Activated CD4-positive, alpha-beta T cell treated with anti-CD3 and anti-CD28 coated beads, Interleukin-2, amount 50 U/mL, for 24 hours (primary cell): ENCODE measurements around the gene CEP20.
"Not testable (repeated sequence)": the region's sequence is repeated elsewhere in the genome, so short reads cannot be mapped to it uniquely, and the experiment has no call there.

Source experiments
- DNase-seq, 2 donors: peaks; one replicate each; pipeline ENCODE4 v3.0.0-alpha.2; 2020; ENCODE audit warnings: low read depth in 1 of 2, low spot score in 1 of 2

CEP20 gene

GRCh38 chr16:15858921-15859668, 29.3 kb downstream of the CEP20 start:
- DNase-seq, result no peak

- no peak for DNase-seq
Measured at GRCh38 chr16:15857724-15858560, 30.5 kb downstream of the CEP20 start.

- no peak for DNase-seq
Measured at GRCh38 chr16:15856901-15857698, 31.3 kb downstream of the CEP20 start, which contains the start of gene MYH11. Gene MYH11, minus strand, starts transcription at chr16:15857028. Its CDS starts 18,776 bp downstream, at chr16:15838252.

DNA sequence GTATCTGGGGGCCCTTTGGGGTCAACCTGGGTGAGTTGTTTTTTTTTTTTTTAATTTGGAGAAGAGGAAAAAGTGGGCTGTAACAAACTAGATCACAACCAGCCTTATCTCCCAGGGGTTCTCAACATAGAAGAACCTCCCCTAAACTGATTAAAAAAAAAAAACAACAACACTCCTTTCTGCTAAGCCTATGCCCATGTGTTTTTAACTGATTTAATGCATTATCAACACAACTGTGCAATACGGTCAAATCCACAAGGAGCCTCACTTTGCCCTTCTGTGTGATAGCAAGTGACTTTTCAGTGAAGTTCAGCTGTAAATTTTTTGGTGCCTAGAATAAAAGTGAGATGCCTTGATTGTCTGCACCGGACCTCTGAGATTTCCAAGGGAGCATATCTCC, 32.2 kb downstream of the CEP20 start:
- DNase-seq, result no peak

- DNase-seq, result no peak
Measured at GRCh38 chr16:15855704-15856003, 32.7 kb downstream of the CEP20 start.

GRCh38 chr16:15854906-15855703, 33.3 kb downstream of the CEP20 start:
- DNase-seq, result no peak

DNA sequence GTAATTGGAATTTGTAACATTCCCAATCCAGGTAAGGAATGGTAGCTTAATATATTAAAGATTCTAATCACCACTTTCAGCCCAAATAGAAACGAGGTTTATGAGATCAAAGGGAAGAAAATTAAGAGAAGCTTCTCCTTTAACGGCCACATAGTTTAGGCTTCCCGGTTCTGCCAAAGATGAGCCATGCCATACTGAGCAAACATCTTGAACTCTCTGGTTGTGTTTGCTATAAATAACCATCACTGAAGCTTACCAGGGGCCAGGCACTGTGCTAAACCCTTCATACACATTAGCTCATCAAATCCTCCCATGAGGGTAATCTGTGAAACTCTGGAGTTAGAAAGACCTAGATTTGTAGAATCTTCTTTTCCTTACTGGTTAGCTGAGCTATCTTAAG, 34.3 kb downstream of the CEP20 start:
- no peak for DNase-seq

DNA sequence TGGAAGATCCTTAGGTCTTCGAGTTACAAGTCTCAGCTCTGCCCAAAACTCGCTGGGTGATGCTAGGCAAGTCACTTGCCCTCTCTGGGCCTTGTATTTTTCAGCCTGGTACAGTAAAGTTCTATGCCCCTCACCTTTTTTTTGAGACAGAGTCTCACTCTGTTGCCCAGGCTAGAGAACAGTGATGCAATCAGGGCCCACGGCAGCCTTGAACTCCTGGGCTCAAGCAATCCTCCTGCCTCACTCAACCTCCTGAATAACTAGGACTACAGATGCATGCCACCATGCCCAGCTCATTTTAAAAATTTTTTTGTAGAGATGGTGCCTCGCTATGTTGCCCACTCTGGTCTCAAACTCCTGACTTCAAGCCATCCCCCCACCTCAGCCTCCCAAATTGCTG, 35.4 kb downstream of the CEP20 start:
- no peak for DNase-seq

DNA sequence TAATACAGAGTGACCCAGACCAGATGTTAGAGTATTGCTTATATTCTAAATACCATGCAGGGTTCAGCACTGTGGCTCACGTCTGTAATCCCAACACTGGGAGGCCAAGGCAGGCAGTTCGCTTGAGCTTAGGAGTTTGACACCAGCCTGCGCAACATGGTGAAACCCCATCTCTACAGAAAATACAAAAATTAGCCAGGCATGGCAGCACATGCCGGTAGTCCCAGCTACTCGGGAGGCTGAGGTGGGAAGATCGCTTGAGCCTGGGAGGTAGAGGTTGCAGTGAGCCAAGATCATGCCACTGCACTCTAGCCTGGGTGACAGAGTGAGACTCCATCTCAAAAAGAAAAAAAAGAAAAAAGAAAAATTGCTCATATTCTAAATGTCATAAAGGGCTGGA, 37.8 kb downstream of the CEP20 start:
- DNase-seq, result not testable (repeated sequence)

GRCh38 chr16:15849209-15849981, 39.0 kb downstream of the CEP20 start:
- no peak for DNase-seq

GRCh38 chr16:15847611-15848175, 40.7 kb downstream of the CEP20 start:
- DNase-seq, result no peak

- no peak for DNase-seq
Measured at GRCh38 chr16:15846510-15846909, 41.9 kb downstream of the CEP20 start.

- no peak for DNase-seq
Measured at GRCh38 chr16:15843635-15844279, 44.6 kb downstream of the CEP20 start.

DNA sequence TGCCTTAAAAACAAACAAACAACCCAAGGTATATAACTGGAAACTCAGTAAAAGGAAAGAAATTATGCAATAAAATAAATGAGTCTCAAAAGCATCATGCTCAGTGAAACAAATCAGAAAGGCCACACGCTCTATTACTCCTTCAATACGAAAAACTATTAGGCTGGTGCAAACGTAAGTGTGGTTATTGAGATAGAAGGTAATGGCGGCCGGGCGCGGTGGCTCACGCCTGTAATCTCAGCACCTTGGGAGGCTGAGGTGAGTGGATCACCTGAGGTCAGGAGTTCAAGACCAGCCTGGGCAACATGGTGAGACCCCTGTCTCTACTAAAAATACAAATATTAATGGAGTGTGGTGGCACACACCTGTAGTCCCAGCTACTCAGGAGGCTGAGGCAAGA, 49.2 kb downstream of the CEP20 start:
- not testable (repeated sequence) for DNase-seq

DNA sequence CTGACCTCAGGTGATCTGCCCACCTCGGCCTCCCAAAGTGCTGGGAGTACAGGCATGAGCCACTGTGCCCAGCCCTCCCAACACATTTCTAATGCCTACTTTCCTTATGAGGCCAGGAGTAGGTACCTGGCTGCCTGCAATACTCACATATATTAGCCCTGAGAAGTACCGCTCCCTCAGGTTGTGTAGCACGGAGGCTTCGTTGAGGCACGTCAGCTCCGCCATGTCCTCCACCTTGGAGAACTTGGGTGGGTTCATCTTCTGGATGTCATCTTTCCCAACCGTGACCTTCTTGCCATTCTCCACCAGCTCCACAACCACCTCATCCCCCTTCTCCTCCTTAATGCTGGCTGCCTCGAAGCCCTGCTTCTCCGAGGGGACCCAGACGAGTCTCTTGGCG, 50.6 kb downstream of the CEP20 start:
- no peak for DNase-seq

DNA sequence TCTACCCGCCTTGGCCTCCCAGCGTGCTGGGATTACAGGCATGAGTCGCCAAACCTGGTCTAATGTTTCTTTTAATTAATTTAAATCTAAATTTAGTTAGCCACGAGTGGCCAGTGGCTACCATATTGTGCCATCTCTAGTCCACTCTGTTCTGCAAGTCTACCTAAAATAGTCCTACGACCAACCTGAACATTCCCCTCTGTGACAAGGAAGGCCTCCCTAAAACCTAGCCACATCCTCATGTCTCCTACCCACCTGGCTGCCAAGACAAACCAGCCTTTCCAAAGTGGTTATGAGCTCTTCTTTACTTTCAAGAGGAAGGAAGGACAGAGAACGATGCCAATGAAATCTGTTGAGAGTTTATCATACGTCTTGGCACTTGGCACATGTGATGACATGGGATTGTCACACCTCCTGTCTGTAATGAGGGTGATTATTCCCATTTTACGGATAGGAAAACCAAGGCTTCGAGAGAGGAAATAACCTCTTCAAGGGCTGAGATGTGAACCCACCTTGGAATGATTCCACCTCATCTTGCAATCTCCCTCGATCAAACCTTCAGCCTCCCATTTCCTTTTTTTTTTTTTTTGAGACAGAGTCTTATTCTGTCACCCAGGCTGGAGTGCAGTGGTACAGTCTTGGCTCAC, 51.3 kb downstream of the CEP20 start:
- DNase-seq, result no peak

GRCh38 chr16:15836074-15836473, 52.3 kb downstream of the CEP20 start:
- no peak for DNase-seq

DNA sequence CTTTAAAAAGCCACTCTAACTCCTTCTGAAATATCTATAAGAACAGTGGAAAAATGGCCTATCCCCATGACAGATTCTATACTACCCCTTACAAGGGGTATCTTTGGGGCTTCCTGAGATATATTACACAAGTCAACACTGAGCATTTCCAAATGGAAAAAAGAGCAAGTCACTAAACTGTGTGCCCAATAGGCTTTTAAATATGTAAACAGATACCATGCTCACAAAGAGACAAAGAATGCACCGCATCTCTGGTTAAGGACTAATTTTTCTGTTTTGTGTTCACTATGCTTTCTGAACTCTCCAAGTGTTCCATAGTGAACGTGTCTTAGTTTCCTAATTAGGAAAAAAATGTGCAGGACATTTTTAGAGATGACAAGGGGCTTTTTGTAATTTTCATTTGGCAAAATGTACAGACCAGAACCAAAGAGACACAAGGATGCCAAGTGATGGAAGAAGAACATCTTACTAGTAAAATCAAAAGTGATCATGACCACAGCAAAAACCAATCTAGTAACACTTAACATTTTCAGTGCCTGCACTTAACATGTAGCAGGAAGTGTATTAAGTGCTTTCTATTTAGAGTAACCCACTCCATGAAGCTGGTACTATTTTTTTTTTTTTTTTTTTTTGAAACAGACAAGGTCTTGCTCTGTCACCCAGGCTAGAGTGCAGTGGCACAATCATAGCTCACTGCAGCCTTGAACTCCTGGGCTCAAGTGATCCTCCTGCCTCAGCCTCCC, 53.1 kb downstream of the CEP20 start:
- DNase-seq, result no peak
